GM12874 (cell line): ENCODE data around the gene ZNF839.

Source experiments
- CTCF ChIP-seq: IDR thresholded peaks from 2 replicates; pipeline ENCODE4 v1.5.1; 2011; ENCODE audit warnings: low read depth, mild to moderate bottlenecking, control low read depth, low read length, moderate library complexity; ENCODE audit not compliant: insufficient read depth

The ZNF839 gene

GRCh38 chr14:102362545-102363181 lies 43.1 kb downstream of the ZNF839 start, which contains the start of the genes CINP and TECPR2:
Gene CINP, minus strand, starts transcription at chr14:102362890. Its CDS starts 39 bp downstream, at chr14:102362851.
Gene TECPR2, plus strand, starts transcription at chr14:102362941. Its CDS starts 13,781 bp downstream, at chr14:102376722.
- no peak for TF ChIP-seq CTCF

GRCh38 chr14:102363182-102363943 lies 43.8 kb downstream of the ZNF839 start:
- TF ChIP-seq CTCF = no peak

- TF ChIP-seq CTCF = no peak
Observed at GRCh38 chr14:102370305-102370809, 50.8 kb downstream of the ZNF839 start.

- TF ChIP-seq CTCF = no peak
Observed at GRCh38 chr14:102371361-102371760, 51.8 kb downstream of the ZNF839 start.

- no peak for TF ChIP-seq CTCF
Observed at GRCh38 chr14:102373110-102373509, 53.6 kb downstream of the ZNF839 start.

- TF ChIP-seq CTCF = no peak
Observed at GRCh38 chr14:102374264-102374663, 54.7 kb downstream of the ZNF839 start.

- TF ChIP-seq CTCF = no peak
Observed at GRCh38 chr14:102375119-102375518, 55.6 kb downstream of the ZNF839 start.
